WTC11 (cell line): ENCODE measurements around the gene PRKN. TPM values are rescaled to one million over a fixed set of nuclear protein-coding genes. Genes with fewer than 3 reads are reported as not detected.

ENCODE experiments used
- ATAC-seq: fragments of 200-7000 bp; cut with Tn5 transposase; 2 replicates; pipeline ENCODE4 v1.10.0; 2021; ENCODE audit warnings: mild to moderate bottlenecking, moderate library complexity
- CTCF ChIA-PET: fragments of 300-600 bp; sonication (Branson Sonifier 250); formaldehyde crosslinking; loops from one replicate; lab custom pipeline; 2021; ENCODE audit warnings: antibody characterized with exemption; lab: Charles Lee
- POLR2A ChIA-PET: fragments of 350-600 bp; sonication (Branson Sonifier 250); formaldehyde crosslinking; loops from one replicate; lab custom pipeline; 2021; ENCODE audit warnings: antibody characterized with exemption; lab: Charles Lee
- DNase-seq: peaks from one replicate; pipeline ENCODE4 v3.0.0; 2021; ENCODE audit warnings: low spot score
- H3K27ac Mint-ChIP-seq: 2 replicates; pipeline ENCODE4 v1.8.0; 2021; ENCODE audit warnings: mixed read lengths
- H3K27me3 Mint-ChIP-seq: 2 replicates; pipeline ENCODE4 v1.8.0; 2021; ENCODE audit warnings: low read depth, mild to moderate bottlenecking, moderate library complexity, mixed read lengths
- H3K36me3 Mint-ChIP-seq: 2 replicates; pipeline ENCODE4 v1.8.0; 2021; ENCODE audit warnings: mixed read lengths
- H3K4me1 Mint-ChIP-seq: 2 replicates; pipeline ENCODE4 v1.8.0; 2022; ENCODE audit warnings: mixed read lengths
- H3K4me3 Mint-ChIP-seq: 2 replicates; pipeline ENCODE4 v1.8.0; 2021; ENCODE audit warnings: mild to moderate bottlenecking, moderate library complexity, mixed read lengths
- H3K9me3 Mint-ChIP-seq: 2 replicates; pipeline ENCODE4 v1.8.0; 2021; ENCODE audit warnings: mixed read lengths
- ATF6 ChIP-seq: sonication (generic); formaldehyde crosslinking; IDR thresholded peaks from 2 replicates; pipeline ENCODE4 v1.8.1; 2023; ENCODE audit warnings: mild to moderate bottlenecking, missing genetic modification reagents
- CBFB ChIP-seq: sonication (generic); formaldehyde crosslinking; IDR thresholded peaks from 2 replicates; pipeline ENCODE4 v1.8.1; 2022; ENCODE audit warnings: mild to moderate bottlenecking, low read depth, missing genetic modification reagents
- FOXJ3 ChIP-seq: sonication (generic); formaldehyde crosslinking; IDR thresholded peaks from 2 replicates; pipeline ENCODE4 v1.9.0; 2021; ENCODE audit warnings: missing genetic modification reagents, mild to moderate bottlenecking, borderline replicate concordance
- HMGXB4 ChIP-seq: sonication (generic); formaldehyde crosslinking; IDR thresholded peaks from 2 replicates; pipeline ENCODE4 v1.8.1; 2023; ENCODE audit warnings: mild to moderate bottlenecking, moderate library complexity, missing genetic modification reagents
- JUN ChIP-seq: sonication (generic); formaldehyde crosslinking; IDR thresholded peaks from 2 replicates; pipeline ENCODE4 v1.8.0; 2023; ENCODE audit warnings: mild to moderate bottlenecking, missing genetic modification reagents
- MXD4 ChIP-seq: fragments of 250-450 bp; sonication (Bioruptor Pico); IDR thresholded peaks from 2 replicates; pipeline ENCODE4 v1.8.0; 2021; ENCODE audit warnings: mild to moderate bottlenecking, moderate library complexity, borderline replicate concordance
- MYBL2 ChIP-seq: sonication (generic); formaldehyde crosslinking; IDR thresholded peaks from 2 replicates; pipeline ENCODE4 v1.8.1; 2023; ENCODE audit warnings: mild to moderate bottlenecking, moderate library complexity, missing genetic modification reagents
- NFATC4 ChIP-seq: fragments of 250-450 bp; sonication (Bioruptor Pico); IDR thresholded peaks from 2 replicates; pipeline ENCODE4 v1.9.0; 2021; ENCODE audit warnings: mild to moderate bottlenecking
- RORB ChIP-seq: fragments of 250-450 bp; sonication (Bioruptor Pico); IDR thresholded peaks from 2 replicates; pipeline ENCODE4 v1.9.0; 2021; ENCODE audit warnings: mild to moderate bottlenecking
- STAT6 ChIP-seq: sonication (generic); formaldehyde crosslinking; conservative IDR thresholded peaks from 2 replicates; pipeline ENCODE4 v1.8.1; 2023; ENCODE audit warnings: mild to moderate bottlenecking, low read depth, missing genetic modification reagents, moderate library complexity
- TP53 ChIP-seq: sonication (generic); formaldehyde crosslinking; IDR thresholded peaks from 2 replicates; pipeline ENCODE4 v1.8.1; 2023; ENCODE audit warnings: mild to moderate bottlenecking, missing genetic modification reagents
- USF2 ChIP-seq: sonication (generic); formaldehyde crosslinking; IDR thresholded peaks from 2 replicates; pipeline ENCODE4 v1.8.1; 2023; ENCODE audit warnings: mild to moderate bottlenecking, missing genetic modification reagents, moderate library complexity
- ZBTB21 ChIP-seq: sonication (generic); formaldehyde crosslinking; IDR thresholded peaks from 2 replicates; pipeline ENCODE4 v1.8.1; 2023; ENCODE audit warnings: mild to moderate bottlenecking, missing genetic modification reagents, borderline replicate concordance
- ZNF671 ChIP-seq: fragments of 250-450 bp; sonication (Bioruptor Pico); IDR thresholded peaks from 2 replicates; pipeline ENCODE4 v1.8.0; 2021; ENCODE audit warnings: mild to moderate bottlenecking
- ZSCAN18 ChIP-seq: fragments of 250-450 bp; sonication (Bioruptor Pico); IDR thresholded peaks from 2 replicates; pipeline ENCODE4 v2.1.2; 2022; ENCODE audit warnings: mild to moderate bottlenecking, moderate library complexity
- total RNA-seq: library from RNA; stranded (reverse); gene quantifications from 3 replicates; pipeline ENCODE4 v1.2.3, GENCODE V29; 2021
- TF ChIP-seq, protein P1 (sequence below): fragments of 250-450 bp; sonication (Bioruptor Pico); conservative IDR thresholded peaks from 2 replicates; pipeline ENCODE4 v1.9.0; 2021; ENCODE audit warnings: mild to moderate bottlenecking
- TF ChIP-seq, protein P2 (sequence below): sonication (generic); formaldehyde crosslinking; IDR thresholded peaks from 2 replicates; pipeline ENCODE4 v1.8.0; 2022; ENCODE audit warnings: missing genetic modification reagents

The PRKN gene
- total RNA-seq, 1 experiment from 2014 or later: 0.59 TPM

GRCh38 chr6:161389756-161390155 lies 1337.8 kb downstream of the PRKN start:
- CTCF ChIA-PET: no interaction called here
- no peaks in the 10 kb centered on the region for H3K4me1 Mint-ChIP-seq
- POLR2A ChIA-PET: no interaction called here
- ATAC-seq (no peak), DNase-seq (no peak)
- no peaks in the 10 kb centered on the region for H3K36me3 Mint-ChIP-seq
- H3K27me3 Mint-ChIP-seq: no peaks in the 10 kb centered on the region; the same call in 1 of the 2 replicates
- no peak for TF ChIP-seq FOXJ3 (CRISPR knock-in tag)
- no peak for TF ChIP-seq ZBTB21 (CRISPR knock-in tag)
- no peak for TF ChIP-seq ZNF671 (CRISPR knock-in tag)
- TF ChIP-seq, protein P1, sequence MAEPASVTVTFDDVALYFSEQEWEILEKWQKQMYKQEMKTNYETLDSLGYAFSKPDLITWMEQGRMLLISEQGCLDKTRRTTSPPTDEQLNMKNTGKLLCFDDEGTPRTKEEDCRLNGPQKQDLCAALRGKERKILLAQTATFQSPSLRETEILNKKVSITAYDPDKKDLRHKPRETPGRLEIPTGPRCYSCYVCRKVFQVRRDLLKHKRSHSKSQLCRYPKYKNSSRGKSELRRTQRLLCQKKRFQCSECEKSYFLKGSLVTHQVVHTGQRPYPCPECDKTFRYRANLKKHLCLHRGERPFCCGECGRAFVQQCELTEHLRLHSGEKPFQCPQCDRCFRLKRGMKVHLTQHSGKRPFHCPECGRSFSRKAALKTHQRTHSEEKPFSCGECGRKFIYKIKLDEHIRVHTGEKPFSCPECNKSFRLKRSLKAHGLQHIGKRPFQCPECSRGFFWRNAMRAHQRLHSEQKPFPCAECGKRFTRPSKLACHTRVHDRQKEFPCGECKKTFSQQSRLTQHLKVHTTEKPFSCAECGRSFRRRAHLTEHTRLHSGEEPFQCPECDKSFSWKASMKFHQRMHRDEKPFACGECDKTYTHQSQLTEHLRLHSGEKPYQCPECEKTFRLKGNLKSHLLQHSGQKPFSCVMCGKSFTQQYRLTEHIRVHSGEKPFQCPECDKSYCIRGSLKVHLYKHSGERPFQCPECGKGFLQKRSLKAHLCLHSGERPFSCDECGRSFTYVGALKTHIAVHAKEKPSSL (CRISPR knock-in tag): no peak
- no peak for TF ChIP-seq USF2 (CRISPR knock-in tag)
- H3K9me3 Mint-ChIP-seq: peaks cover 15% of the 10 kb centered on the region
- no peak overlapping the region for H3K4me3 Mint-ChIP-seq
- no peak overlapping the region for H3K27ac Mint-ChIP-seq

DNA sequence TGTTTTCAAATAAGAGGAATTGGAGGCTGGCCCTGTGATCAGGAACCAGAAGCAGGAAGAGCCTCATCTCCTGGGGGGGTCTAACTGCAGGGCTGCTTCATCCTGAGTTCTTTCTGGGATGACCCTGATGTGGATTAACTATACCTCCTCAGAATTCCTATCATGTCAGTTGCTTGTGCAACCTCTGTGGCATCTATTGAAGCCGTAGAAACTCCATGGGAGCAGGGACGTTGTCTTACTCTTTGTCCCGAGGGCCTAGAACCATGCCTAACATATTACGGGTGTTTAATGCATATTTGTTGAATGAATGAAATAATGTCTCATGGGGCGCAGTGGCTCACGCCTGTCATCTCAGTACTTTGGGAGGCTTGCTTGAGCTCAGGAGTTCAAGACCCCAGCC lies 1343.6 kb downstream of the PRKN start:
- DNase-seq (no peak), ATAC-seq (no peak)
- Mint-ChIP-seq H3K36me3 (no peaks in the 10 kb centered on the region), H3K4me1 (no peaks in the 10 kb centered on the region), H3K27ac (no peak overlapping the region), H3K9me3 (peaks cover 15% of the 10 kb centered on the region), H3K27me3 (no peaks in the 10 kb centered on the region; the same call in 1 of the 2 replicates), H3K4me3 (no peak overlapping the region)
- CTCF ChIA-PET: no interaction called here
- TF ChIP-seq, protein P2, sequence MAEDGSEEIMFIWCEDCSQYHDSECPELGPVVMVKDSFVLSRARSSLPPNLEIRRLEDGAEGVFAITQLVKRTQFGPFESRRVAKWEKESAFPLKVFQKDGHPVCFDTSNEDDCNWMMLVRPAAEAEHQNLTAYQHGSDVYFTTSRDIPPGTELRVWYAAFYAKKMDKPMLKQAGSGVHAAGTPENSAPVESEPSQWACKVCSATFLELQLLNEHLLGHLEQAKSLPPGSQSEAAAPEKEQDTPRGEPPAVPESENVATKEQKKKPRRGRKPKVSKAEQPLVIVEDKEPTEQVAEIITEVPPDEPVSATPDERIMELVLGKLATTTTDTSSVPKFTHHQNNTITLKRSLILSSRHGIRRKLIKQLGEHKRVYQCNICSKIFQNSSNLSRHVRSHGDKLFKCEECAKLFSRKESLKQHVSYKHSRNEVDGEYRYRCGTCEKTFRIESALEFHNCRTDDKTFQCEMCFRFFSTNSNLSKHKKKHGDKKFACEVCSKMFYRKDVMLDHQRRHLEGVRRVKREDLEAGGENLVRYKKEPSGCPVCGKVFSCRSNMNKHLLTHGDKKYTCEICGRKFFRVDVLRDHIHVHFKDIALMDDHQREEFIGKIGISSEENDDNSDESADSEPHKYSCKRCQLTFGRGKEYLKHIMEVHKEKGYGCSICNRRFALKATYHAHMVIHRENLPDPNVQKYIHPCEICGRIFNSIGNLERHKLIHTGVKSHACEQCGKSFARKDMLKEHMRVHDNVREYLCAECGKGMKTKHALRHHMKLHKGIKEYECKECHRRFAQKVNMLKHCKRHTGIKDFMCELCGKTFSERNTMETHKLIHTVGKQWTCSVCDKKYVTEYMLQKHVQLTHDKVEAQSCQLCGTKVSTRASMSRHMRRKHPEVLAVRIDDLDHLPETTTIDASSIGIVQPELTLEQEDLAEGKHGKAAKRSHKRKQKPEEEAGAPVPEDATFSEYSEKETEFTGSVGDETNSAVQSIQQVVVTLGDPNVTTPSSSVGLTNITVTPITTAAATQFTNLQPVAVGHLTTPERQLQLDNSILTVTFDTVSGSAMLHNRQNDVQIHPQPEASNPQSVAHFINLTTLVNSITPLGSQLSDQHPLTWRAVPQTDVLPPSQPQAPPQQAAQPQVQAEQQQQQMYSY (CRISPR knock-in tag): no peak
- TF ChIP-seq RORB (CRISPR knock-in tag): no peak
- no peak for TF ChIP-seq CBFB (CRISPR knock-in tag)
- no peak for TF ChIP-seq MXD4 (CRISPR knock-in tag)
- no peak for TF ChIP-seq ZSCAN18 (CRISPR knock-in tag)
- no peak for TF ChIP-seq JUN (CRISPR knock-in tag)
- no peak for TF ChIP-seq TP53 (CRISPR knock-in tag)
- no peak for TF ChIP-seq ATF6 (CRISPR knock-in tag)
- no peak for TF ChIP-seq HMGXB4 (CRISPR knock-in tag)
- TF ChIP-seq NFATC4: no peak
- no peak for TF ChIP-seq STAT6 (CRISPR knock-in tag)
- no peak for TF ChIP-seq MYBL2 (CRISPR knock-in tag)
- no peak for TF ChIP-seq ZBTB21 (CRISPR knock-in tag)
- POLR2A ChIA-PET: no interaction called here
